Gastroesophageal sphincter (tissue), 4 donors: ENCODE data around the gene POU3F4. TPM values are rescaled to one million over a fixed set of nuclear protein-coding genes. Genes with fewer than 3 reads are reported as not detected.

Experiments used
- ATAC-seq: fragments of 150-250 bp; one replicate; pipeline ENCODE4 v1.9.1; 2016; ENCODE audit warnings: mild to moderate bottlenecking, moderate library complexity
- H3K27ac ChIP-seq, 4 donors: fragments of 200-600 bp; sonication (generic) in 3 of 4; 1 replicate in 3 of 4; 2 replicates in 1 of 4; pipeline ENCODE4 v1.5.1; 2016 to 2019
- H3K27me3 ChIP-seq: fragments of 200-600 bp; sonication (generic); one replicate; pipeline ENCODE4 v1.5.1; 2019
- H3K36me3 ChIP-seq, 2 donors: fragments of 200-600 bp; sonication (generic); one replicate each; pipeline ENCODE4 v1.5.1; 2019; ENCODE audit warnings: control low read depth in 1 of 2
- H3K4me1 ChIP-seq, 3 donors: fragments of 200-600 bp; sonication (generic); 1 replicate in 2 of 3; 2 replicates in 1 of 3; pipeline ENCODE4 v1.5.1; 2016 to 2019; ENCODE audit warnings: control low read depth in 2 of 3
- H3K4me3 ChIP-seq, 2 donors: fragments of 200-600 bp; sonication (generic); one replicate each; pipeline ENCODE4 v1.5.1; 2019; ENCODE audit warnings: mild to moderate bottlenecking in 1 of 2, moderate library complexity in 1 of 2
- H3K9me3 ChIP-seq, 3 donors: fragments of 200-600 bp; sonication (generic); one replicate each; pipeline ENCODE4 v1.5.1; 2017 to 2019; ENCODE audit warnings: control low read depth in 2 of 3
- EP300 ChIP-seq: sonication (generic); formaldehyde crosslinking; IDR thresholded peaks from one replicate; pipeline ENCODE4 v1.6.1; 2017; ENCODE audit warnings: antibody characterized with exemption, mild to moderate bottlenecking
- POLR2A ChIP-seq, 2 donors: fragments of 450-650 bp; IDR thresholded peaks; one replicate each; pipeline ENCODE4 v1.6.1; 2017; ENCODE audit warnings: antibody characterized with exemption in 2 of 2, mild to moderate bottlenecking in 2 of 2, moderate library complexity in 1 of 2
- POLR2AphosphoS5 ChIP-seq: sonication (generic); formaldehyde crosslinking; IDR thresholded peaks from one replicate; pipeline ENCODE4 v1.6.1; 2017; ENCODE audit warnings: antibody characterized with exemption
- WGBS, 2 donors: methylation state at CpG; one replicate each; pipeline ENCODE4 v1.1.5; 2018; ENCODE audit warnings: low coverage in 1 of 2; 5-methylcytosine and 5-hydroxymethylcytosine counted together
- total RNA-seq, 4 donors: library from RNA; depleted of rRNA; stranded (reverse); fragments of >200 nt; gene quantifications; one replicate each; pipeline ENCODE4 v1.1.0, GENCODE V29; 2016
- TF ChIP-seq, protein P1 (sequence below), 4 experiments: fragments of 200-600 bp in 2 of 4; fragments of 450-650 bp in 2 of 4; sonication (generic) in 1 of 4; IDR thresholded peaks; one replicate each; pipeline ENCODE4 v1.5.1; 2017 to 2019; ENCODE audit warnings: antibody characterized with exemption in 4 of 4, mild to moderate bottlenecking in 2 of 4, moderate library complexity in 2 of 4

POU3F4 gene
- total RNA-seq, 4 donors from 2014 or later, result not detected

DNA sequence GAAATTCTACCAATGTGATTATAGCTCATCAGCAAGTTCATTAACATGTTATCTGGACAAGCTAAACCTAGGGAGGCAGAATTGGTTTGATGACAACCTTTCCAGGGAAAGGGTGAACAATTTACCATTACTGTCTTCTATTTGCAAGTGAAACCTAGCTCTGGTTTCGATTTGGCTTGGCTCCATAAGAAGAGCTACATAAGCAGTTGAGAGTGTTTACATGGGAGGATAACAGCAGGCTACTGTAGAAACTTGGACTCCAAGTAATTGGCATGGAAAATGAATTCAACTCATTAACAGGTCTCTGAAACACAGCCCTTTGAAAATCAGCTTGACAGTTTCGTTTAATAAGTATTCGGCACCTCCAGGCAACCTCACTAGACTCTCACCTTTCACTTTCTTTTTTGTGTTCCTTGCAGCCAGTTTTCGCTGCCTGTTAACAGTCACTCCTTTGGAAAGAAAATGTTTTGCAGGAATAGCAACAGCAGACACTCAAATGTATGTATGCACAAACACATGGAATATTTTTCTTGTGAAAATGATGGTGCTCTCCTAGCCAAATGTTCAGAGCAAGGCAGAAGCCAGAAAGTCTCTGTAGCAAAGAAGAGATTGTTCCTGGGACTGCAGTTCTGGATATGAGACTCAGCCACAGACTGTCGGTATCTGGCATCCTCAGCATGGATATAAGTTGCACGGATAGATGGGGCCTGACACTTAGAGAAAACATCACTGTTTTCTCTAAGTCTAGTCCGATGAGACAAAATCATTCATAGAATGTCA is 27.5 kb downstream of the POU3F4 start:
- no peaks in the 10 kb centered on the region for H3K36me3 ChIP-seq
- no peak overlapping the region for H3K27ac ChIP-seq
- no peaks in the 10 kb centered on the region for H3K27me3 ChIP-seq
- no peaks in the 10 kb centered on the region for H3K4me1 ChIP-seq
- no peak for TF ChIP-seq EP300
- TF ChIP-seq, protein P1, sequence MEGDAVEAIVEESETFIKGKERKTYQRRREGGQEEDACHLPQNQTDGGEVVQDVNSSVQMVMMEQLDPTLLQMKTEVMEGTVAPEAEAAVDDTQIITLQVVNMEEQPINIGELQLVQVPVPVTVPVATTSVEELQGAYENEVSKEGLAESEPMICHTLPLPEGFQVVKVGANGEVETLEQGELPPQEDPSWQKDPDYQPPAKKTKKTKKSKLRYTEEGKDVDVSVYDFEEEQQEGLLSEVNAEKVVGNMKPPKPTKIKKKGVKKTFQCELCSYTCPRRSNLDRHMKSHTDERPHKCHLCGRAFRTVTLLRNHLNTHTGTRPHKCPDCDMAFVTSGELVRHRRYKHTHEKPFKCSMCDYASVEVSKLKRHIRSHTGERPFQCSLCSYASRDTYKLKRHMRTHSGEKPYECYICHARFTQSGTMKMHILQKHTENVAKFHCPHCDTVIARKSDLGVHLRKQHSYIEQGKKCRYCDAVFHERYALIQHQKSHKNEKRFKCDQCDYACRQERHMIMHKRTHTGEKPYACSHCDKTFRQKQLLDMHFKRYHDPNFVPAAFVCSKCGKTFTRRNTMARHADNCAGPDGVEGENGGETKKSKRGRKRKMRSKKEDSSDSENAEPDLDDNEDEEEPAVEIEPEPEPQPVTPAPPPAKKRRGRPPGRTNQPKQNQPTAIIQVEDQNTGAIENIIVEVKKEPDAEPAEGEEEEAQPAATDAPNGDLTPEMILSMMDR (IDR thresholded peaks at IDR 0.05), result no peak
- no peak for TF ChIP-seq POLR2A (IDR thresholded peaks at IDR 0.05)
- TF ChIP-seq POLR2AphosphoS5, result no peak
- WGBS, 2 donors, result 66% methylated on average over 2 of the region's 7 CpGs; no CpG with 5 or more reads in 1 of the 2 donors
- H3K9me3 ChIP-seq, result no peaks in the 10 kb centered on the region
- no peak overlapping the region for H3K4me3 ChIP-seq
- ATAC-seq, result no peak
